SJSA1 (cell line): Measurements from ENCODE around the gene SDK1. TPM values are rescaled to one million over a fixed set of nuclear protein-coding genes. Genes with fewer than 3 reads are reported as not detected.

Experiments used
- DNase-seq, 2 experiments: peaks; one replicate each; pipeline ENCODE4 v3.0.0-alpha.2; 2015 to 2020; ENCODE audit warnings: low spot score in 2 of 2, low read depth in 1 of 2
- H3K27ac ChIP-seq: fragments of 250-450 bp; sonication (Bioruptor Pico); 2 replicates; pipeline ENCODE4 v1.5.1; 2020; ENCODE audit warnings: mild to moderate bottlenecking, moderate library complexity
- H3K27me3 ChIP-seq: fragments of 250-450 bp; sonication (Bioruptor Pico); replicated peaks from 2 replicates; pipeline ENCODE4 v1.5.1; 2020; ENCODE audit warnings: mild to moderate bottlenecking, moderate library complexity
- H3K36me3 ChIP-seq: fragments of 250-450 bp; sonication (Bioruptor Pico); 2 replicates; pipeline ENCODE4 v1.5.1; 2020; ENCODE audit warnings: mild to moderate bottlenecking
- H3K4me1 ChIP-seq: fragments of 250-450 bp; sonication (Bioruptor Pico); replicated peaks from 2 replicates; pipeline ENCODE4 v1.6.1; 2021; ENCODE audit warnings: mild to moderate bottlenecking
- H3K4me3 ChIP-seq: fragments of 250-450 bp; sonication (Bioruptor Pico); 2 replicates; pipeline ENCODE4 v1.5.1; 2020; ENCODE audit warnings: mild to moderate bottlenecking
- H3K9me3 ChIP-seq: fragments of 250-450 bp; sonication (Bioruptor Pico); replicated peaks from 2 replicates; pipeline ENCODE4 v1.5.1; 2020; ENCODE audit warnings: mild to moderate bottlenecking
- total RNA-seq: library from RNA; depleted of rRNA; stranded (reverse); fragments of >200 nt; shearing (Covaris generic); gene quantifications from 2 replicates; pipeline ENCODE4 v1.2.3, GENCODE V29; 2014

SDK1 gene
- total RNA-seq, 1 experiment from 2014 or later, result 8.7 TPM

DNA sequence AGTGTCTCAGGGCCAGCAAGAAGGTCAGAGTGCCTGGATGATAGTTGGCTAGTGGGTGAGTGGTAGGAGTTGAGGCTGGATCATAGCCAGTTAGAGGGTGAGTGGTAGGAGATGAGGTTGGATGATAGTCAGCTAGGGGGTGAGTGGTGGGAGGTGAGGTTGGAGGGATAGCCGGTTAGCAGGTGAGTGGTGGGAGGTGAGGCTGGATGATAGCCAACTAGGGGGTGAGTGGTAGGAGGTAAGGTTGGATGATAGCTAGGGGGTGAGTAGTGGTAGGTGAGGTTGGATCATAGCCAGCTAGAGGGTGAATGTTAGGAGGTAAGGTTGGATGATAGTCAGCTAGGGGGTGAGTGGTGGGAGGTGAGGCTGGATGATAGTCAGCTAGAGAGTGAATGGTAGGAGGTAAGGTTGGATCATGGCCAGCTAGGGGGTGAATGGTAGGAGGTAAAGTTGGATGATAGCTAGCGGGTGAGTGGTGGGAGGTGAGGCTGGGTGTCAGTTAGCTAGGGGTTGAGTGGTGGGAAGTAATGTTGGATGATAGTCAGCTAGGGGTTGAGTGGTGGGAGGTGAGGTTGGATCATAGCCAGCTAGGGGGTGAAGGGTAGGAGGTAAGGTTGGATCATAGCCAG, 226.6 kb downstream of the SDK1 start:
- Histone ChIP-seq H3K27me3 (no peaks in the 10 kb centered on the region), H3K9me3 (no peaks in the 10 kb centered on the region; the same call in 1 of the 2 replicates), H3K36me3 (peaks cover 4% of the 10 kb centered on the region; the same call in 1 of the 2 replicates), H3K4me3 (no peak overlapping the region), H3K4me1 (no peaks in the 10 kb centered on the region), H3K27ac (no peak overlapping the region)
- DNase-seq, result no peak

DNA sequence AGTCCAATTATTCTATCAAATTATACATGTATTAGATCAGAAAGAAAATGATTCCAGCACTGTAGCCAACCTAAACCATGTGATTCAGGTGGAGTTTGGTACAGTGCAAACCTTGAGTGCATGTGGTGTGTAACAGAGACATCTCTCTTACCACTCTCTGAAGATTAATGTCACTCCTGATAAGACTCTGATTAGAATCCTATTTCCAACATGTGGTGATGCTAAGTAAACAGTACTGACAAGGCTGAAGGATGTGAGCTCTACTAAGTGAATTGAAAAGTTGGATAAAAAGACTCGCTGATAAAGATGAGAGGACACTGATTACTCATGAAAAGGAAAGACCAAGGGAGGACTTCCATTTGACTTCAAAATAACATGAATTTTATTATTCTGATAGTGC, 232.0 kb downstream of the SDK1 start:
- no peaks in the 10 kb centered on the region for H3K9me3 ChIP-seq
- no peak for DNase-seq
- H3K4me1 ChIP-seq, result peaks cover 12% of the 10 kb centered on the region
- no peaks in the 10 kb centered on the region for H3K36me3 ChIP-seq
- H3K27me3 ChIP-seq, result no peaks in the 10 kb centered on the region
- H3K27ac ChIP-seq, result no peak overlapping the region
- H3K4me3 ChIP-seq, result no peak overlapping the region

DNA sequence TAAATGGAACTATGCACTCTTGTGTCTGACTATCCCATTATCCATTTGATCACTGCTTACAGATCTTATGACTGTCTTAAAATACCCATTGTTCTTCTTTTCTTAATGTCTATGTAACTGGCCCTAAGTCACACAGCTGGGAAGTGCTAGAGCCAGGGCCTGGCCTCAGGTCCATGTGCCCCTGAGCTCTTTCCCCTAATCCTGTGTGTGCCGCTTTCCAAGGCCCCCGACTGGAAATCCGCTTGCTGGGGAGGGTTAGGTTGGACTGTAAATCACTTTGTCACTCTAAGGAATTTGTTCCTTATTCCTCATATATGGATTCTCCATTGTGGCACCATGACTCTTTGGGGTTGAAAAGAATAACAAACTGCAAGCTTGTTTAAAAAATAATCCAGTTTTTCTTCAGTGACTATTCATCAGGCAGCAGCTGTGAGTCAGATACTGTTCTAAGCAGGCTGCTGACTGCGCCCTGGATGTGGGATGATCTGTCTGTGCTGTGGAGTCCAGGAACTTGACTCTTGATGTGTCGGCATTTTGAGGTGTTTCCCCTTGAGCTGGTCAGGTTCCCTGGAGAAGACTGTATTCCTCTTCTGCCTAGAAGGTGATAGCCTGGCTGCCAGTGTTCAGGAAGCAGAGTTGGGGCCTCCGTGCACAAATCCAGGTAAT, 236.3 kb downstream of the SDK1 start:
- H3K27ac ChIP-seq, result peak overlapping the region; percentile 30
- H3K27me3 ChIP-seq, result no peaks in the 10 kb centered on the region
- no peaks in the 10 kb centered on the region for H3K36me3 ChIP-seq
- no peak overlapping the region for H3K4me3 ChIP-seq
- peaks cover 12% of the 10 kb centered on the region for H3K4me1 ChIP-seq
- no peaks in the 10 kb centered on the region for H3K9me3 ChIP-seq
- DNase-seq, result peak; percentile 49 to 57

DNA sequence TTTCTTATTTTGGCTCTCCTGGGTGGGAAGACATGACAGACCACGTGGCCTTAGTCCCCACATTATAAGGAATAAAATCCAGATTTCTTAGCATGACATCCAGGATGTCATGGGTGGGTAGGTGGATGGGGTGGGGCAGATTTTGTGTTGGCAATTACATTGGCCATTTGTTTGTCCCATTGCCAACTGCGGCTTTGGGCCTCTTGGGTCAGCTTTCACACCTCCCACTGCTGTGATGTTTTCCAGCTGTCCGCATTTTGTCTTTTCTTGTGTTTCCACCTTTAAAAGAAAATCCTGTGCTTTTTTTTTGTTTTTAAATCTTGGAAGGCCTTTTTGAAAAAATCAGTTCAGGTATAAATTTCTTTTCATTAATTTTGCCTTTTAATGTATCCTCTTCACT, 237.0 kb downstream of the SDK1 start:
- no peak for DNase-seq
- Histone ChIP-seq H3K9me3 (no peaks in the 10 kb centered on the region), H3K4me3 (no peak overlapping the region)

DNA sequence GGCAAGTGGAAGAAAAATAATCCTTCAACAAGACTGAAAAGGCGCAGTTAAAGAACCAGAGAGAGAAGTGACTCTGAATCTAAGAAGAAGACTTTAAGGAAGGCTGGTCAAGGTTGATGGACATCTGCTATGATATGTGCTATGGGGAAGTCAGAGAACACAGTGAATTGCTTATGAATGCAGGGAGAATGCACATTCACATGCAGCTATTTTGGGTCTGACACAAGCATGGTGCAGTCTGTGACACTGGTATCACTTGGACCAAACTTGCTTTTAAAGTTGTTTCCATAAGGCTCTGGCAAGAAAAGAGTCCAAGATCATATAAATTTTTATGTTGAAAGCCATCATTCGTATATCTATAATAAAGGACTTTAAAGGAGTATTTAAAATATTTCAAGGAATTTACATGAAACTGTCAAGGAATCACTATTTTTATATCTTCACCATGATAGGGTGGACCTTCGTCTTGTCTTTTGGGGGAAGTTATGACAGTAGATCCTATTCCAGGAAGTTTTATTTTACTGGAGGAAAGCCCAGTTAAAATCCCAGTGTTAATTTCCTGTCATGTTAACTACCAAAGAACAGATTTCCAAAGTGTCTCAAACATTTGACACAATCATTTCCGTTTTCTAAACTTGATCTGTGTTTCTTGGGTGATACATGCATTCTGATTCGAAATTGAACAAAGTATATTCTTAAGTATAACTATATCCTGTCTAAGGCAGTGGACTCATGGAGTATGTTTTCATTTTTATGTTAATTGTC, 239.6 kb downstream of the SDK1 start:
- H3K36me3 ChIP-seq, result 0 out of 2 replicates have a peak, but pooled peaks cover 5% of the 10 kb centered on the region
- peaks cover 12% of the 10 kb centered on the region for H3K4me1 ChIP-seq

More for the DNA sequence above, 237.0 kb downstream of the SDK1 start:
- Histone ChIP-seq H3K27ac (no peak overlapping the region), H3K36me3 (no peaks in the 10 kb centered on the region), H3K27me3 (no peaks in the 10 kb centered on the region), H3K4me1 (peaks cover 12% of the 10 kb centered on the region)

DNA sequence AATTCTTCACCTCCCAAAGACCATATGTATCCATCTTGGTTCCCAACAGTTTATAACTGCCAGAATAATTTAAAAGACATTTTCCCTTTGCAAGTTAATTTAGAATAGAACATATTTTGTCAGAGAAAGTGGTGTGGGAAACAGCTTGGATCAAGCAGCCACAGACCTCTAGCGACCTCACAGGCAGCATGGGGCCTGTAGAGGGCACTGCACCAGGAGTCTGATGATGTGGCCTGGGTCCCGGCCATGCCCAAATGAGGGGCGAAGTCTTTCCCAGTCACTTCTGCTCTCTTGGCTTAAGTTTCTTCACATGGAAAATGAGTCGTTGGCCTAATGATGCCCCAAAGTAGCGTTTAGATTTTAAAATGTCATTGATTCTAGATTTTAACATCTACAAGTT, 243.2 kb downstream of the SDK1 start:
- Histone ChIP-seq H3K9me3 (no peaks in the 10 kb centered on the region), H3K36me3 (0 out of 2 replicates have a peak, but pooled peaks cover 5% of the 10 kb centered on the region), H3K4me3 (no peak overlapping the region), H3K27ac (no peak overlapping the region), H3K27me3 (no peaks in the 10 kb centered on the region), H3K4me1 (no peaks in the 10 kb centered on the region)
- DNase-seq, result no peak

More for the DNA sequence above, 239.6 kb downstream of the SDK1 start:
- Histone ChIP-seq H3K27ac (no peak overlapping the region), H3K27me3 (no peaks in the 10 kb centered on the region), H3K9me3 (no peaks in the 10 kb centered on the region), H3K4me3 (no peak overlapping the region)
- no peak for DNase-seq

DNA sequence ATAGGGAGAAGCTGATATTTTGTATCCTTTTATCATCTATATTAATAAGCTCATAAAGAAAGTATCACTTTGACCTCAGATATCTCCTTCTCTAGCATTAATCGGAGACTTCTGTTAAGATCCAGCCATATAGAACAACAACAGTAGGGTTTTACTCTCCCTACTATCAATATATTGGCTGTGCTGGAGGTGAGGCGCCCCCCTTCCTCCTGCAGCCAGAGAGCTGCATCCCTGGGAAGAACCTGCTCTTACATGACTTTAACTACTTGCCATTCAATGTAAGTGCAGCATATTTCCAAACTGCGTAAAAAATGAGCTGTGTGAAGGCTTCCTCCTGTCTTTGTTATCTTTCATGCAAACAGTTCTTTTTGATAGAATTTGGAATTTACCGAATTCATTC, 247.8 kb downstream of the SDK1 start:
- H3K27me3 ChIP-seq, result no peaks in the 10 kb centered on the region
- DNase-seq, result no peak

DNA sequence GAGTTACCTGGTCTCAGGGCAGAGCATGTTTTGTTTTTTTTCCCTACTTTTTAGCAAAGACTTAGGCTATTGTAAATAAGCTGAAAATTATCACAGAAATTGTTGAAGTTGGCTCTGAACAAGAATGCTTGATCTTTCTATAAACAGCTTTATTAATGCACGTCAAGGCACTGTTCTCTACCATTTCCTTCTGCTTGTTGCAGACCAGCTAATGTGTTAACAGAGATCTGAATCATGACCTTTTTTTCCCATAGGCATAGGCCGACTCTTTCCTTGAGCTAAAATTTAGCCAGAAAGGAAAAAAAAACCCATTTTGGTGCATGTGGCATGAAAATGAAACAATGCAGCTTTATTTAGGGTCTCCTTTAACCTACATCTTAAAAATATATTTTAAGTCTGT, 248.5 kb downstream of the SDK1 start:
- H3K4me1 ChIP-seq, result no peaks in the 10 kb centered on the region
- H3K36me3 ChIP-seq, result 0 out of 2 replicates have a peak, but pooled peaks cover 2% of the 10 kb centered on the region
- H3K27me3 ChIP-seq, result no peaks in the 10 kb centered on the region
- no peak overlapping the region for H3K4me3 ChIP-seq
- no peak for DNase-seq
- H3K9me3 ChIP-seq, result no peaks in the 10 kb centered on the region
- no peak overlapping the region for H3K27ac ChIP-seq

More for the DNA sequence above, 247.8 kb downstream of the SDK1 start:
- Histone ChIP-seq H3K36me3 (0 out of 2 replicates have a peak, but pooled peaks cover 5% of the 10 kb centered on the region), H3K4me3 (no peak overlapping the region), H3K4me1 (no peaks in the 10 kb centered on the region), H3K9me3 (no peaks in the 10 kb centered on the region), H3K27ac (no peak overlapping the region)

DNA sequence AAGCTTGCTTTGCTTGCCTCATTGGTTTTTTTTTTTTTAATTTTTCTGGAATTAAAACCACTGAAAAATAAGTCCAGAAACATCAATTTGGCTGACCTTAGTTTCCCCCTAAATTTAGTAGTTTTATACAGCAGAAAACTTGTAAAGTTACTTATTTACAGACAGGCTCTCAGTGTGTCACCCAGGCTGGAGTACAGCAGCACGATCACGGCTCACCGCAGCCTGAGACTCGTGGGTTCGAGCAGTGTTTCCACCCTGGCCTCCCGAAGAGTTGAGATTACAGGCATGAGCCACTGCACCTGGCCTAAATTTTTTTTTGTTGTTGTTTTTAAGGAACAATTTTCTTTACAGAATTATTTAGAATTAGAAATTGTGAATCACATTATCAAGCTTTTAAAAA, 250.5 kb downstream of the SDK1 start:
- no peaks in the 10 kb centered on the region for H3K36me3 ChIP-seq
- no peak overlapping the region for H3K27ac ChIP-seq
- no peak for DNase-seq
- H3K4me3 ChIP-seq, result no peak overlapping the region
- no peaks in the 10 kb centered on the region for H3K4me1 ChIP-seq
- H3K27me3 ChIP-seq, result no peaks in the 10 kb centered on the region
- H3K9me3 ChIP-seq, result no peaks in the 10 kb centered on the region

DNA sequence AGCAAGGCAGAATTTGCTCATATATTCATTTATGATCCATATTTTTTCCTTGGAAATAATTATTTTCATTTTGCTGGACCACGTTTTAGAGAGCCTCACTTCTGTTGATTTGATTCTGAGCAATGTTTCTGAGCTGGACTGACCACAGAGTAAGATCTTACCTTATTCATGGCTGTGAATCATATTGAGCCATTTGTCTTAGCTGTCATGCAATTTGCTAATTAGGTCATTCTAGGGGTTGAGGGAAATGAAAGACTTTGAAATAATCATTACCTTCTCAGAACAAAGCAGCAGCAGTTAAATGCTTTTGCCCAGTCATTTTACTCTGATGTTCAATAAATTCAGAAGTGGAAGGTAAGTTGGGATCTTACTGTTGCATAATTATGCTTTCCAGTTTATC, 251.4 kb downstream of the SDK1 start:
- no peak for DNase-seq
- Histone ChIP-seq H3K27ac (no peak overlapping the region), H3K4me3 (no peak overlapping the region)

DNA sequence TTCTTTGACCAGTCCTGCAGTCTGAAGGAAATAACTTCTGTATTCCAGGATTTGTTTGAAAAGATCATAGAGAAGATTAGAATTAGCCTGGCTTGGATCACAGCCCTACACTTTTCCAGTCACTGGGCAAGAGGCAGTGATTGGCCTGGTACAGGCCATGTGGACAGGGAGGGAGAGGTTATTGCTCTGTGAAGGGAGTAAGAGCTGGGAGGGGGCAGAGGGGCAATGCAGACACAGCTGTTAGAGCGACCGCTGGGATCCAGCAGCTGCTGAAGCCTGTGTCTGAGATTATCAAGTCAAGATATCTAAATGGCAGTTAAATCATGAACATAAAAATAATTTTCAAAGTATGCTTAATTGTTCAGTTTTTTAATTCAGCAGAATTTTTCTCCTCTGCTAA, 257.3 kb downstream of the SDK1 start:
- H3K4me1 ChIP-seq, result peaks cover 7% of the 10 kb centered on the region; the same call in 1 of the 2 replicates
- no peaks in the 10 kb centered on the region; the same call in 1 of the 2 replicates for H3K36me3 ChIP-seq
- H3K27me3 ChIP-seq, result no peaks in the 10 kb centered on the region
- no peak for DNase-seq
- H3K27ac ChIP-seq, result no peak overlapping the region
- no peak overlapping the region for H3K4me3 ChIP-seq
- no peaks in the 10 kb centered on the region for H3K9me3 ChIP-seq

More for the DNA sequence above, 251.4 kb downstream of the SDK1 start:
- Histone ChIP-seq H3K36me3 (no peaks in the 10 kb centered on the region), H3K4me1 (no peaks in the 10 kb centered on the region), H3K27me3 (no peaks in the 10 kb centered on the region), H3K9me3 (no peaks in the 10 kb centered on the region)

DNA sequence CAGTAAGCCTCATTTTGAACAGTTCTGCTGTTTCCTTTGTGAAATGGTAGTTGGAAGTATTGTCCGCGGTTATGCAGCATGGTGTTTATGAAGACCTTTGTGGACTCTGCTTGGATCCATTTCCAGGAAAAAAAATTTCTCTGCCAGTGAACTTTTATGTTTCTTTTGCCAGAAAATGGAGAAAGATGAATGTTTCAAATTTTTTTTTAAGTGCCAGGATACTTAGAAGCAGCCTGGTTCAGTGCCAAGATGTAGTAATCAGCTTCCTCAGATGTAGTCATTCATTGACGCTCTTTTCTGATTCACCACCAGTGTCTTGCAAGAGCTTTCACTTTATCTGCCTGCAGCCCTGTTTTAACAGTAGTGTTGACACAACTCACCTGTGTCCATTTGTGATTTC, 258.2 kb downstream of the SDK1 start:
- Histone ChIP-seq H3K9me3 (no peaks in the 10 kb centered on the region), H3K4me3 (no peak overlapping the region), H3K27ac (no peak overlapping the region), H3K4me1 (peaks cover 7% of the 10 kb centered on the region; the same call in 1 of the 2 replicates), H3K36me3 (no peaks in the 10 kb centered on the region; the same call in 1 of the 2 replicates), H3K27me3 (no peaks in the 10 kb centered on the region)
- peak in 1 of 2 experiments; percentile 33 for DNase-seq

DNA sequence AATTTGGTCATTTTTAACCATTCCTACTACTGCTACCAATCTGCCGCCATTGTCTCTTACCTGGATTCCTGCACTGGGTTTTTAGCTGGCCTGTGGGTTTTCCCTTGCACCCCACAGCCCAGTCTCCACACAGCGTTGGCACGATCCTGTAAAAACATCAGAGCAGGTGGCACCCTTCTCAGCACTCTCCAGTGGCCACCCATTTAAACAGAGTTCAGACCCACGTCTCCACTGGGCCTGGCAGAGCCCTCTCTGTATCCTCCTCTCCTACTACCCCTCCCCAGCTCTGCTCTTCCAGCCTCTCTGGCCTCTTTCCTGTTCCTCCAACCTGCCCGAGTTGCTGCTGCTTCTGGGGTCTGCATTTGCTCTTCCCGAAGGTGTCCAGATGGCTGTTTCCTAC, 259.4 kb downstream of the SDK1 start:
- Histone ChIP-seq H3K9me3 (no peaks in the 10 kb centered on the region), H3K4me1 (peaks cover 7% of the 10 kb centered on the region; the same call in 1 of the 2 replicates), H3K36me3 (no peaks in the 10 kb centered on the region; the same call in 1 of the 2 replicates), H3K4me3 (no peak overlapping the region), H3K27ac (no peak overlapping the region), H3K27me3 (no peaks in the 10 kb centered on the region)
- DNase-seq, result no peak

DNA sequence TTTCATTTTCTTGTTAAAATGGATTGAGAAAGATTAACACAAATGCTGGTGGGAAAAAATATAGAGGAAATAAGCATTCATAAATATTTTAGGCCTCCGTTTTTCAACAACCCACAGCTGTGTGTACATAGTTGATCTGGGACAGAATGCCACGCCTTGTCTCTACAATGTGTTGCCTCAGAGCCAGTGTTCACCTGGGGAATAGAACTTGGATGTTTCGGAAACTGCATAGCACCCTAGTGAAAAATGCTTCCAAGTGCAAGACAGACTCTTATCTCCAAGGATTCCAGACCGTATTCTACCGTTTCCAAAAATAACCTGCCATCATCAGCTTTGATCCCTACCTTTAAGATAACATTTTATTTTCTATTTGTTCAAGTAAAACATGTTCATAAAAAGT, 260.9 kb downstream of the SDK1 start:
- Histone ChIP-seq H3K27ac (no peak overlapping the region), H3K9me3 (no peaks in the 10 kb centered on the region), H3K4me3 (no peak overlapping the region), H3K4me1 (peaks cover 7% of the 10 kb centered on the region; the same call in 1 of the 2 replicates), H3K27me3 (no peaks in the 10 kb centered on the region), H3K36me3 (no peaks in the 10 kb centered on the region; the same call in 1 of the 2 replicates)
- DNase-seq, result no peak
